T-helper 22 cell (primary cell): ENCODE results near the gene DYRK3.

ENCODE experiments used
- DNase-seq: peaks from one replicate; pipeline ENCODE4 v3.0.0-alpha.2; 2020; ENCODE audit warnings: low read depth

DYRK3 gene

GRCh38 chr1:206684003-206684402 lies 48.7 kb downstream of the DYRK3 start:
- no peak for DNase-seq

DNA sequence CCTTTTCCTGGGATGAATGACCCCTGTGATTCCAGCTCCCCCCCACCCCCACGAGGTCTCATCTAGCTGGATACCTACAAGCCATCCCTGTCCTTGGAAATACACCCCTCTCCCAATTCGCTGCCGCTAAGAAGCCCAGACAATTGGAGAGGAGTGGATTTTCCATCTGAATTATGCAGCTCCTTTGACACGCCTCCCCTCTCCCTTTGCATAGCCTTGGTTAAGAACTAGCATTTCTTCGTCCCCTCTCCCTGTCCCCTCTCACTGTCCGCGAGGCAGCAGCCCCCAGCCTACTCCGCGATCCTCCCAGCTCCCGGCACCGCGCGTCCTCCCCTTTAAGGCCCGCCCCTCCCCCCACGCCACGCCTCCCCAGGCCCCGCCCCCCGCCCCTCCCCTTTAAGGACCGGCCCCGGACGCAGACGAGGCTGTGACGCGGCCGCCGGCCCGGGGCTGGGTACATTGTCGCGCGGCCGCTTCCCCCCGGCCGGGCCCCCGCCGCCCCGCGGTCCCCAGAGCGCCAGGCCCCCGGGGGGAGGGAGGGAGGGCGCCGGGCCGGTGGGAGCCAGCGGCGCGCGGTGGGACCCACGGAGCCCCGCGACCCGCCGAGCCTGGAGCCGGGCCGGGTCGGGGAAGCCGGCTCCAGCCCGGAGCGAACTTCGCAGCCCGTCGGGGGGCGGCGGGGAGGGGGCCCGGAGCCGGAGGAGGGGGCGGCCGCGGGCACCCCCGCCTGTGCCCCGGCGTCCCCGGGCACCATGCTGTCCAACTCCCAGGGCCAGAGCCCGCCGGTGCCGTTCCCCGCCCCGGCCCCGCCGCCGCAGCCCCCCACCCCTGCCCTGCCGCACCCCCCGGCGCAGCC lies 49.4 kb downstream of the DYRK3 start, which contains the start of gene MAPKAPK2:
TSS of gene MAPKAPK2 (plus strand) at position 428 of the 856 bp plus-strand sequence. CDS start at position 753, 325 bp downstream.
- DNase-seq: peak; percentile 69

- peak; percentile 16 for DNase-seq
These were observed 50.0 kb downstream of the DYRK3 start for GRCh38 chr1:206685334-206685768.

- DNase-seq: peak; percentile 64
These were observed 50.6 kb downstream of the DYRK3 start for GRCh38 chr1:206685769-206686477.

- no peak for DNase-seq
These were observed 51.3 kb downstream of the DYRK3 start for GRCh38 chr1:206686478-206687249.

GRCh38 chr1:206687251-206687914 lies 52.0 kb downstream of the DYRK3 start:
- no peak for DNase-seq

DNA sequence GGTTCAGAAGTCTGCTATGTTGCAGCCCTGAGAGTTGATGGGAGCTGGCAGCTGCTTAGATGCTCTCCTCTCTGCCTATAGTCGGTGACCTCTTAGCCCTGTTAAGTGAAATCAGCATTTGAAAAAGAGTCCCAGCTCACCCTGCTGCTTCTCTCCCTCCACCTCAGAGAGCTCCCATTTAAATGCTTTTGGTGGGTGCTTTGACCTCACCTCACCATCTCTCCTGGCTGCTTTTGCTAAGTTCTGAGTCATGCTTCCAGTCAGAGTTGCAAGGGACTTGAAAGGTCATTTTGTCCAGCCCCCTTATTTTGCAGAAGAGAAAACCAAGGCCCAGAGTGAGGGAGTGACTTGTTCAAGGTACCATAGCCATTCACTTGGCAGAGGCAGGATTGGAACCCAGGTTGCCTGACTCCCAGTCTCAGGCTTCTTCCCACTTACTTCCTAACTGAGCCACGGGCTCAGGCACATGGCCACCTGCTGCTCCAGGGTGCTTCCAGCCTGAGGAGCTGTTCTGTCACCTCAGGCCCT lies 52.6 kb downstream of the DYRK3 start:
- DNase-seq: no peak

- no peak for DNase-seq
These were observed 55.2 kb downstream of the DYRK3 start for GRCh38 chr1:206690516-206690915.

- DNase-seq: no peak
These were observed 56.3 kb downstream of the DYRK3 start for GRCh38 chr1:206691604-206692003.

DNA sequence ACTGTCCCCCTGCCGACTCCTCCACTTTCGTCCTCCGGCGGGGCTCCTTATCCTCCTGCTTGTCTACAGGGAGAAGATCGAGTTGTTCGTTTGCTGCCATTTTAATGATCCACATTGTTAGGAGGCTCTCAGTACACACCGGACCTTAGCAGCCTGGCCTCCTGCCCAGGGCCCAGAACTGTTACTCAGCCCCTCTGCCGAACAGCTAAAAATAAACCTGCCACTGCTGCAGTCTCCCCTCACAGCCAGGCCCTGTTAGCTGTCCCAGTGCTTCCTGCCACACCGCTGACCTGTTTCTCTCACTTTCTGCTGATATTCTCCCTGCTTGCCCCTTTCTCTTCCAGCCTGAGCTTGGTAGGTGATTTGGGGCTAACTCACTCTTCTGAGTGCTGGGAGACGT lies 57.7 kb downstream of the DYRK3 start:
- no peak for DNase-seq

GRCh38 chr1:206693592-206693991 lies 58.3 kb downstream of the DYRK3 start:
- DNase-seq: no peak

GRCh38 chr1:206694171-206695124 lies 59.1 kb downstream of the DYRK3 start:
- no peak for DNase-seq

- no peak for DNase-seq
These were observed 60.4 kb downstream of the DYRK3 start for GRCh38 chr1:206695733-206696132.

- DNase-seq: no peak
These were observed 61.7 kb downstream of the DYRK3 start for GRCh38 chr1:206696812-206697585.

- no peak for DNase-seq
These were observed 62.7 kb downstream of the DYRK3 start for GRCh38 chr1:206698011-206698410.
